Panc1 (cell line): ENCODE measurements around the gene CATSPER3. TPM values are rescaled to one million over a fixed set of nuclear protein-coding genes. Genes with fewer than 3 reads are reported as not detected.

Experiments used
- ATAC-seq: fragments of 200-7000 bp; cut with Tn5 transposase; 2 replicates; pipeline ENCODE4 v1.9.1; 2020; ENCODE audit warnings: mild to moderate bottlenecking, moderate library complexity
- BruUV-seq: library from RNA; stranded (reverse); fragments of 400-500 nt; replicated peaks from 2 replicates; lab custom pipeline; 2021; lab: Mats Ljungman, UMichigan
- CTCF ChIA-PET: fragments of 300-600 bp; sonication (Branson Sonifier 250); formaldehyde crosslinking; loops from one replicate; lab custom pipeline; 2022; ENCODE audit warnings: antibody characterized with exemption; lab: Charles Lee
- POLR2A ChIA-PET: fragments of 300-600 bp; sonication (Branson Sonifier 250); formaldehyde crosslinking; loops from one replicate; lab custom pipeline; 2022; ENCODE audit warnings: antibody characterized with exemption; lab: Charles Lee
- DNase-seq: peaks from one replicate; pipeline ENCODE4 v3.0.0-alpha.2; 2010; ENCODE audit warnings: low read depth, low spot score
- H3K27ac ChIP-seq: 2 replicates; pipeline ENCODE4 v1.5.1; 2011; ENCODE audit warnings: mild to moderate bottlenecking, low read length, inconsistent platforms
- H3K27me3 ChIP-seq: fragments of 200-500 bp; sonication (Bioruptor generic); 2 replicates; pipeline ENCODE4 v1.6.0; 2014; ENCODE audit warnings: low read length, inconsistent platforms; ENCODE audit not compliant: control insufficient read depth, insufficient read depth
- H3K36me3 ChIP-seq: fragments of 200-500 bp; sonication (Bioruptor generic); 2 replicates; pipeline ENCODE4 v1.5.1; 2014; ENCODE audit warnings: inconsistent platforms, mild to moderate bottlenecking, low read length, moderate library complexity; ENCODE audit not compliant: control insufficient read depth, insufficient read depth
- H3K4me1 ChIP-seq: 2 replicates; pipeline ENCODE4 v1.5.1; 2011; ENCODE audit warnings: inconsistent platforms, mild to moderate bottlenecking, low read length, moderate library complexity; ENCODE audit not compliant: control insufficient read depth, insufficient read depth
- H3K4me3 ChIP-seq, 2 experiments: 2 replicates each; pipeline ENCODE4 v1.5.1; 2011 to 2012; ENCODE audit warnings: low read depth in 2 of 2, low read length in 2 of 2, mild to moderate bottlenecking in 2 of 2, inconsistent platforms in 1 of 2, moderate library complexity in 1 of 2
- H3K9me3 ChIP-seq: fragments of 200-500 bp; sonication (Bioruptor generic); 2 replicates; pipeline ENCODE4 v1.5.1; 2014; ENCODE audit warnings: low read depth, mild to moderate bottlenecking, inconsistent platforms, low read length, moderate library complexity; ENCODE audit not compliant: control insufficient read depth, insufficient read depth
- POLR2AphosphoS5 ChIP-seq: IDR thresholded peaks from 2 replicates; pipeline ENCODE4 v1.6.1; 2012; ENCODE audit warnings: mild to moderate bottlenecking, low read depth, low read length, moderate library complexity
- SIN3A ChIP-seq: IDR thresholded peaks from 2 replicates; pipeline ENCODE4 v1.6.1; 2012; ENCODE audit warnings: low read depth, mild to moderate bottlenecking, low read length, moderate library complexity, borderline replicate concordance; ENCODE audit not compliant: insufficient read depth
- TCF7L2 ChIP-seq: IDR thresholded peaks from 2 replicates; pipeline ENCODE4 v1.6.1; 2011; ENCODE audit warnings: mild to moderate bottlenecking, low read depth, low read length, inconsistent platforms
- in situ Hi-C: cut with HindIII; loops from 2 replicates; pipeline ENCODE4 v1.10.0; 2016; ENCODE audit warnings: low sequenced_read_pairs, low pct_unique_long_range_greater_than_20kb
- intact Hi-C: fragments of 100-400 bp; cut with micrococcal nuclease; formaldehyde crosslinking; loops from one replicate; pipeline ENCODE4 v1.10.0; 2022; ENCODE audit not compliant: unreplicated experiment
- total RNA-seq: library from RNA; stranded (reverse); gene quantifications from one replicate; pipeline ENCODE4 v1.2.1, GENCODE V29; 2021; ENCODE audit not compliant: unreplicated experiment
- TF ChIP-seq, protein P1 (sequence below), 2 experiments: IDR thresholded peaks; 2 replicates each; pipeline ENCODE4 v1.6.1; 2011 to 2012; ENCODE audit warnings: low read depth in 2 of 2, control low read depth in 1 of 2, low read length in 1 of 2, mild to moderate bottlenecking in 1 of 2, moderate library complexity in 1 of 2; ENCODE audit not compliant: insufficient read depth in 1 of 2
- TF ChIP-seq, protein P2 (sequence below): fragments of 450-650 bp; IDR thresholded peaks from 2 replicates; pipeline ENCODE4 v1.5.1; 2017; ENCODE audit warnings: mild to moderate bottlenecking

The CATSPER3 gene
- total RNA-seq, 1 experiment from 2014 or later = 0.69 TPM

DNA sequence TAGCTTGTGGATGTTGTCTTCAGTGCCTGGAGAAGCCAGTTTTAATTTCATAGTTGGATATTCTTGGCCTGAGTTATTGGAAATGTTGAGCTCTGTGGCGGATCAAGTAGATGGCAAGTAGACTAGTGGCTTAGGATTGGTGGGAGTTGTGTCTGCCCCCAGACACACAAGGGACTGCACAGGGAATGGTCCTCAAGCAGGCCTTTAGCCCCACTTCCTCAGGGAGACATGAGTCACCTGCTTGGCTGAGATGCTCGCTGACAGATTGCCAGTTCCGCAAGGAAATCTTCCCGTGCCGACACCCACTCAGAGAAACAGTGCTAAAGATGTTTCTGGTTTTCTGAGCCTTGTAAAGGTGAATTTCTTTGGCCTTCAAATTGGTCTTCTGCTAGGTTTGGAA lies 18.8 kb upstream of the CATSPER3 start:
- TF ChIP-seq, protein P1, sequence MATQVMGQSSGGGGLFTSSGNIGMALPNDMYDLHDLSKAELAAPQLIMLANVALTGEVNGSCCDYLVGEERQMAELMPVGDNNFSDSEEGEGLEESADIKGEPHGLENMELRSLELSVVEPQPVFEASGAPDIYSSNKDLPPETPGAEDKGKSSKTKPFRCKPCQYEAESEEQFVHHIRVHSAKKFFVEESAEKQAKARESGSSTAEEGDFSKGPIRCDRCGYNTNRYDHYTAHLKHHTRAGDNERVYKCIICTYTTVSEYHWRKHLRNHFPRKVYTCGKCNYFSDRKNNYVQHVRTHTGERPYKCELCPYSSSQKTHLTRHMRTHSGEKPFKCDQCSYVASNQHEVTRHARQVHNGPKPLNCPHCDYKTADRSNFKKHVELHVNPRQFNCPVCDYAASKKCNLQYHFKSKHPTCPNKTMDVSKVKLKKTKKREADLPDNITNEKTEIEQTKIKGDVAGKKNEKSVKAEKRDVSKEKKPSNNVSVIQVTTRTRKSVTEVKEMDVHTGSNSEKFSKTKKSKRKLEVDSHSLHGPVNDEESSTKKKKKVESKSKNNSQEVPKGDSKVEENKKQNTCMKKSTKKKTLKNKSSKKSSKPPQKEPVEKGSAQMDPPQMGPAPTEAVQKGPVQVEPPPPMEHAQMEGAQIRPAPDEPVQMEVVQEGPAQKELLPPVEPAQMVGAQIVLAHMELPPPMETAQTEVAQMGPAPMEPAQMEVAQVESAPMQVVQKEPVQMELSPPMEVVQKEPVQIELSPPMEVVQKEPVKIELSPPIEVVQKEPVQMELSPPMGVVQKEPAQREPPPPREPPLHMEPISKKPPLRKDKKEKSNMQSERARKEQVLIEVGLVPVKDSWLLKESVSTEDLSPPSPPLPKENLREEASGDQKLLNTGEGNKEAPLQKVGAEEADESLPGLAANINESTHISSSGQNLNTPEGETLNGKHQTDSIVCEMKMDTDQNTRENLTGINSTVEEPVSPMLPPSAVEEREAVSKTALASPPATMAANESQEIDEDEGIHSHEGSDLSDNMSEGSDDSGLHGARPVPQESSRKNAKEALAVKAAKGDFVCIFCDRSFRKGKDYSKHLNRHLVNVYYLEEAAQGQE (IDR thresholded peaks at IDR 0.05; ENCODE audit: insufficient read depth in 1 of 2, low read depth in 2 of 2, low read length in 1 of 2) = no peak
- TF ChIP-seq, protein P2, sequence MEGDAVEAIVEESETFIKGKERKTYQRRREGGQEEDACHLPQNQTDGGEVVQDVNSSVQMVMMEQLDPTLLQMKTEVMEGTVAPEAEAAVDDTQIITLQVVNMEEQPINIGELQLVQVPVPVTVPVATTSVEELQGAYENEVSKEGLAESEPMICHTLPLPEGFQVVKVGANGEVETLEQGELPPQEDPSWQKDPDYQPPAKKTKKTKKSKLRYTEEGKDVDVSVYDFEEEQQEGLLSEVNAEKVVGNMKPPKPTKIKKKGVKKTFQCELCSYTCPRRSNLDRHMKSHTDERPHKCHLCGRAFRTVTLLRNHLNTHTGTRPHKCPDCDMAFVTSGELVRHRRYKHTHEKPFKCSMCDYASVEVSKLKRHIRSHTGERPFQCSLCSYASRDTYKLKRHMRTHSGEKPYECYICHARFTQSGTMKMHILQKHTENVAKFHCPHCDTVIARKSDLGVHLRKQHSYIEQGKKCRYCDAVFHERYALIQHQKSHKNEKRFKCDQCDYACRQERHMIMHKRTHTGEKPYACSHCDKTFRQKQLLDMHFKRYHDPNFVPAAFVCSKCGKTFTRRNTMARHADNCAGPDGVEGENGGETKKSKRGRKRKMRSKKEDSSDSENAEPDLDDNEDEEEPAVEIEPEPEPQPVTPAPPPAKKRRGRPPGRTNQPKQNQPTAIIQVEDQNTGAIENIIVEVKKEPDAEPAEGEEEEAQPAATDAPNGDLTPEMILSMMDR = no peak
- TF ChIP-seq POLR2AphosphoS5 (no peak), SIN3A (no peak), TCF7L2 (no peak)
- no peak overlapping the region for H3K4me3 ChIP-seq
- H3K36me3 ChIP-seq = no peaks in the 10 kb centered on the region
- H3K27ac ChIP-seq = no peak overlapping the region
- ChIA-PET CTCF (no interaction called here), POLR2A (no interaction called here)
- no TSS peak for BruUV-seq
- in situ Hi-C loops (no loop called here), intact Hi-C loops (no loop called here)
- DNase-seq (no peak), ATAC-seq (no peak)
- no peaks in the 10 kb centered on the region for H3K4me1 ChIP-seq
- H3K27me3 ChIP-seq = no peaks in the 10 kb centered on the region
- no peaks in the 10 kb centered on the region for H3K9me3 ChIP-seq

DNA sequence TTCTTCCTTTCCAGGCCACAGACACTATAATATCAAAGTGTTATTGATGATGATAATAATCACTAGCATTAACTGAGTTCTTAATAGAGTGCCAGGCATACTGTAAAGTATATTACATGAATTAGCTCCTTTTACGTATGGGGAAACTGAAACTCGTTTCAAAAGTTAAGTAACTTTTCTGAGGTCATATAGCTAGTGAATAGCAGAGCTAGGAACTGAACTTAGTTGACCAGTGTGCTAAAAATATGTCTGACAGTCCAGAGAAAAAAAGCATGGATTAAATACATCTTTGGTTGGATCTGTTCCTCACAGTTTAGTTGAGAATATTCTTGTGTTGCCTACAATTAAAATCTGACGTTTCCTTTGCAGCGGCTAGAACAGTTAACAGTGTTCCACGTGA lies 18.4 kb upstream of the CATSPER3 start:
- no TSS peak for BruUV-seq
- H3K27me3 ChIP-seq = no peaks in the 10 kb centered on the region
- ATAC-seq (no peak), DNase-seq (no peak)
- in situ Hi-C loops (no loop called here), intact Hi-C loops (no loop called here)
- H3K4me1 ChIP-seq = no peaks in the 10 kb centered on the region
- H3K36me3 ChIP-seq = no peaks in the 10 kb centered on the region
- no peaks in the 10 kb centered on the region for H3K9me3 ChIP-seq
- TF ChIP-seq, protein P2 = no peak
- TF ChIP-seq POLR2AphosphoS5 (no peak), TCF7L2 (no peak), SIN3A (no peak)
- TF ChIP-seq, protein P1 (IDR thresholded peaks at IDR 0.05; ENCODE audit: insufficient read depth in 1 of 2, low read depth in 2 of 2, low read length in 1 of 2) = no peak
- H3K4me3 ChIP-seq = no peak overlapping the region
- CTCF ChIA-PET = no interaction called here
- POLR2A ChIA-PET = no interaction called here
- H3K27ac ChIP-seq = no peak overlapping the region
